Sigmoid colon (tissue), 7 donors: Measurements from ENCODE around the gene FCAMR. TPM values are rescaled to one million over a fixed set of nuclear protein-coding genes. Genes with fewer than 3 reads are reported as not detected.
A peak's percentile ranks its signal among the peaks of the same experiment; 100 is the strongest.

Source experiments
- DNase-seq: peaks from one replicate; pipeline ENCODE4 v3.0.0-alpha.2; 2019
- H3K27ac ChIP-seq, 4 donors: fragments of 200-600 bp; sonication (generic); one replicate each; pipeline ENCODE4 v1.5.1; 2016 to 2019; ENCODE audit warnings: mild to moderate bottlenecking in 1 of 4
- H3K27me3 ChIP-seq, 3 donors: fragments of 200-600 bp; sonication (generic); one replicate each; pipeline ENCODE4 v1.5.1; 2019; ENCODE audit warnings: mild to moderate bottlenecking in 1 of 3
- H3K36me3 ChIP-seq, 4 donors: fragments of 200-600 bp; sonication (generic); one replicate each; pipeline ENCODE4 v1.5.1; 2016 to 2019
- H3K4me1 ChIP-seq, 4 donors: fragments of 200-600 bp; sonication (generic); one replicate each; pipeline ENCODE4 v1.5.1; 2017 to 2019
- H3K4me3 ChIP-seq, 4 donors: fragments of 200-600 bp; sonication (generic); one replicate each; pipeline ENCODE4 v1.5.1; 2017 to 2019; ENCODE audit warnings: mild to moderate bottlenecking in 2 of 4, moderate library complexity in 1 of 4
- H3K9me3 ChIP-seq, 4 donors: fragments of 200-600 bp in 3 of 4; sonication (generic) in 3 of 4; one replicate each; pipeline versions ENCODE4 v1.5.1 to v1.6.1; 2013 to 2019
- EP300 ChIP-seq, 4 donors: sonication (generic); formaldehyde crosslinking; IDR thresholded peaks; one replicate each; pipeline ENCODE4 v1.6.1; 2017; ENCODE audit warnings: antibody characterized with exemption in 4 of 4
- POLR2A ChIP-seq, 2 donors: fragments of 450-650 bp; IDR thresholded peaks; one replicate each; pipeline ENCODE4 v1.6.1; 2016; ENCODE audit warnings: antibody characterized with exemption in 2 of 2, mild to moderate bottlenecking in 2 of 2, moderate library complexity in 2 of 2
- POLR2AphosphoS5 ChIP-seq, 4 donors: sonication (generic); formaldehyde crosslinking; IDR thresholded peaks; one replicate each; pipeline ENCODE4 v1.6.1; 2017; ENCODE audit warnings: antibody characterized with exemption in 4 of 4
- WGBS, 2 donors: extraction: QIAGEN DNeasy Blood & Tissue Kit; methylation state at CpG; one replicate each; pipeline ENCODE4 v1.1.7; 2013; 5-methylcytosine and 5-hydroxymethylcytosine counted together
- intact Hi-C: fragments of 100-400 bp; cut with DNase I; formaldehyde crosslinking; loops from one replicate; pipeline ENCODE4 v1.15.1; 2023
- polyA plus RNA-seq, 3 donors: library from polyadenylated mRNA; stranded (reverse); fragments of 200-250 nt; gene quantifications; one replicate each; pipeline ENCODE4 v1.2.3, GENCODE V29; 2013
- total RNA-seq, 4 donors: library from RNA; depleted of rRNA; stranded (reverse); fragments of >200 nt; gene quantifications; one replicate each; pipeline ENCODE4 v1.1.0, GENCODE V29; 2016
- TF ChIP-seq, protein P1 (sequence below), 4 experiments: fragments of 450-650 bp in 3 of 4; fragments of 200-600 bp in 1 of 4; IDR thresholded peaks; one replicate each; pipeline ENCODE4 v1.5.1; 2016 to 2019; ENCODE audit warnings: antibody characterized with exemption in 4 of 4, mild to moderate bottlenecking in 3 of 4, moderate library complexity in 2 of 4
- donor health status: healthy with polysubstance abuse.
- donor health status: Bipolar disorder and iron deficiency.
- donor health status: healthy.

The FCAMR gene
- total and polyA plus RNA-seq, 7 donors, result 1.5 TPM; not detected in 6

DNA sequence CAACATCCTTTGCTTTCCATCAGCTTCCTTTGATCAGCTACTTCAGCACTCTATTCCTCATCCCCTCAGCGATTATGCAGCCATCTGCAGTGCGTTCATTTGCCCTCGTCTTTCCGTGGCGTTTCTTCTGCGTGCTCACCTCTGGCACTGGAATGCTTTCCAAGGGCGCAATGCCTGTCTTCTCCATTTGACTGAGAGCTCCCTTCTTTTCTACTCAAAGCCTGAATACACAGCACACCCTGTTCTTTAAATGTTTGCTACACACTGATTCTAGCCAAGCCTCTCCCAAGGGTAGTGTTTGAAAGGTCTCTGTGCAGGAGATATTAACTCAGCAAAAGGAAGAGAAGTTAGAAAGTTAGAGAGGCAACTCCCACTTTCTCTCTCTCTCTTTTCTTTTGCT lies 39.7 kb upstream of the FCAMR start:
- no peak for DNase-seq
- no peaks in the 10 kb centered on the region for H3K27me3 ChIP-seq
- H3K36me3 ChIP-seq, result no peaks in the 10 kb centered on the region
- intact Hi-C loops, result no loop called here
- H3K27ac ChIP-seq, result no peak overlapping the region
- no peak overlapping the region for H3K4me3 ChIP-seq
- WGBS, 2 donors, result 60 to 79% methylated on average over 7 of the region's 7 CpGs
- no peak for TF ChIP-seq EP300 (IDR thresholded peaks at IDR 0.05)
- TF ChIP-seq, protein P1, sequence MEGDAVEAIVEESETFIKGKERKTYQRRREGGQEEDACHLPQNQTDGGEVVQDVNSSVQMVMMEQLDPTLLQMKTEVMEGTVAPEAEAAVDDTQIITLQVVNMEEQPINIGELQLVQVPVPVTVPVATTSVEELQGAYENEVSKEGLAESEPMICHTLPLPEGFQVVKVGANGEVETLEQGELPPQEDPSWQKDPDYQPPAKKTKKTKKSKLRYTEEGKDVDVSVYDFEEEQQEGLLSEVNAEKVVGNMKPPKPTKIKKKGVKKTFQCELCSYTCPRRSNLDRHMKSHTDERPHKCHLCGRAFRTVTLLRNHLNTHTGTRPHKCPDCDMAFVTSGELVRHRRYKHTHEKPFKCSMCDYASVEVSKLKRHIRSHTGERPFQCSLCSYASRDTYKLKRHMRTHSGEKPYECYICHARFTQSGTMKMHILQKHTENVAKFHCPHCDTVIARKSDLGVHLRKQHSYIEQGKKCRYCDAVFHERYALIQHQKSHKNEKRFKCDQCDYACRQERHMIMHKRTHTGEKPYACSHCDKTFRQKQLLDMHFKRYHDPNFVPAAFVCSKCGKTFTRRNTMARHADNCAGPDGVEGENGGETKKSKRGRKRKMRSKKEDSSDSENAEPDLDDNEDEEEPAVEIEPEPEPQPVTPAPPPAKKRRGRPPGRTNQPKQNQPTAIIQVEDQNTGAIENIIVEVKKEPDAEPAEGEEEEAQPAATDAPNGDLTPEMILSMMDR (IDR thresholded peaks at IDR 0.05), result no peak
- TF ChIP-seq POLR2AphosphoS5 (IDR thresholded peaks at IDR 0.05), result no peak
- TF ChIP-seq POLR2A (IDR thresholded peaks at IDR 0.05), result no peak
- no peaks in the 10 kb centered on the region for H3K9me3 ChIP-seq
- peaks cover 0 to 9% (median 3%) of the 10 kb centered on the region in 4 donors for H3K4me1 ChIP-seq

DNA sequence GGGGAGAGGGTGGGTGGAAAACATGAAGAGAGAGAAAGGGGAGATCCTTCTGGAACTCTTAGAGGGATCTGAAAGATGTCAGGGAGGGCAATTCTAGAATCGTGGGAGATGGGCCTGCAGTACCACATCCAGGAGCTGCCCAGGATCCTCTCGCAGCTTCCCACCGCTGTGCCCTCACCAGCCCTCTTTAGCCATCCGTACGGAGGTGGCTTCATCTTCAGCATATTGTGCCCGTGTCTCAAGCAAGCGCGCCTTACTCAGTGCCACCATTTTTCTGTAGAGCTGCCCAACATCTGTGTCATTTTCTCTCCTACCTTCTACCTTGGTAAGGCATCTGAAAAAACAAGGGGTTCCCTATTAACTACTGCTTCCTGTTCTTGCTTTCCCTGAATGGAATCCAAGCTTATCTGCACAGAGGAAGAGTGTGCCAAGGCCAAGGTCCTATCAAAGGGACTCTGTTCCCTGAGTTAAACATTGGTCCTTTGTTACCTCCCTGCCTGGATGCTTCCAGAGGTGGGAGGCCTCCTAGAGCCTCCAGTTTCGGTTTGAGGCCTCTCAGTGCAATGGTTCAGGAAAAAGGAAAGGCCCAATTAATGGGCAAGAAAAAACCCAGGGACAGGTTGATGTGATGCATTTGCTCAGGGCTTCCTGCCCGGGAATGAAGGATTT lies 39.1 kb upstream of the FCAMR start:
- Histone ChIP-seq H3K27ac (no peak overlapping the region), H3K36me3 (no peaks in the 10 kb centered on the region), H3K4me1 (peaks cover 0 to 9% (median 3%) of the 10 kb centered on the region in 4 donors), H3K27me3 (no peaks in the 10 kb centered on the region), H3K4me3 (no peak overlapping the region), H3K9me3 (no peaks in the 10 kb centered on the region)
- TF ChIP-seq EP300 (IDR thresholded peaks at IDR 0.05), result no peak
- no peak for TF ChIP-seq POLR2AphosphoS5 (IDR thresholded peaks at IDR 0.05)
- TF ChIP-seq, protein P1 (IDR thresholded peaks at IDR 0.05), result no peak
- TF ChIP-seq POLR2A (IDR thresholded peaks at IDR 0.05), result no peak
- intact Hi-C loops, result no loop called here
- no peak for DNase-seq
- WGBS, 2 donors, result 79 to 88% methylated on average over 10 of the region's 10 CpGs

DNA sequence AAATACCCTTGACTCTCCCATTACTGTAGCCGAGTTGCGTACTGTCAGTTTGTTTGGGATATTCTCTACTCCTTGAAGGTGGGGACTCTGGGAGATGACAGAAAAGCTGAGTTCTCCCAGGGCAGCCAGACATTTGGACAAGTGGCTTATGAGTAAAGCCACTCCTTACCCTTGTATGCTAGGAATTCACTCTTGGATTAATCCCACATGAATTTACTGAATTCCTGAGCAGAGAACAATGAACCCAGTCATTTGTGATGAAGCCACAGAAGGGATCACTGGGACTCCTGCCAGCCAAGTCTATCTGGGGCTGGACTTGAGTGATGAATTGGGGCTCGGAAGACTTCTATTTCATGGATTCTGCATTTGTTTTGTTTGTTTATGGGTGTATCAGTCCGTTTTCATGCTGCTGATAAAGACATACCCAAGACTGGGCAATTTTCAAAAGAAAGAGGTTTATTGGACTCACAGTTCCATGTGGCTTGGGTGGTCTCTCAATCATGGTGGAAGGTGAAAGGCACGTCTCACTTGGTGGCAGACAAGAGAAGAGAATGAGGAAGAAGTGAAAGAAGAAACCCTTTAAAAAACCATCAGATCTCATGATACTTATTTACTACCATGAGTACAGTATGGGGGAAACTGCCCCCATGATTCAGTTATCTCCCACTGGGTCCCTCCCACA lies 37.2 kb upstream of the FCAMR start:
- Histone ChIP-seq H3K4me1 (peaks cover 0 to 9% (median 3%) of the 10 kb centered on the region in 4 donors), H3K4me3 (no peak overlapping the region), H3K9me3 (no peaks in the 10 kb centered on the region), H3K27ac (peak overlapping the region in 1 of 4 donors; percentile 27), H3K27me3 (no peaks in the 10 kb centered on the region), H3K36me3 (no peaks in the 10 kb centered on the region)
- no peak for DNase-seq
- TF ChIP-seq POLR2A (IDR thresholded peaks at IDR 0.05) (no peak), POLR2AphosphoS5 (IDR thresholded peaks at IDR 0.05) (no peak), EP300 (IDR thresholded peaks at IDR 0.05) (no peak)
- TF ChIP-seq, protein P1 (IDR thresholded peaks at IDR 0.05), result no peak
- WGBS, 2 donors, result 76 to 82% methylated on average over 5 of the region's 5 CpGs
- intact Hi-C loops, result no loop called here

DNA sequence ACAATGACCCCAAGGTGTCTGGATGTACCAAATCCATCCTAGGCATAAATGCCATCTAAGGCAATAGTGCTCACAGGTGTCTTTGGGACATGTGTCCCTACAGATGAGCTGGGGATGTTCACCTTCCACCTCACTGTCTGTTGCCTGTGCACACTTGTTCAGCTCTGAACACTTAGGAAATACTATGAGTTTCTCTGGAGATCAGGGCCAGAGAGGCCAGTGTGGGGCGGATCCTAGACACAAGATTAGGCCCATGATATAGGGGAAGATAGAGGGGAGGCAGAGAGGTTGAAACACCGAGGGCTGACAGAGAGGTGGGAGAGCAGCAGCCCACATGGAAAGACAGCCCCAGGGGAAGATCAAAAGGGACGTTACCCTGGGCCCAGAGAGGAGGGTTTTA lies 36.7 kb upstream of the FCAMR start:
- no peak for DNase-seq
- WGBS, 2 donors, result 83 to 85% methylated on average over 3 of the region's 3 CpGs
- no peaks in the 10 kb centered on the region for H3K36me3 ChIP-seq
- peak overlapping the region in 1 of 4 donors; percentile 27 for H3K27ac ChIP-seq
- no peaks in the 10 kb centered on the region for H3K27me3 ChIP-seq
- H3K4me1 ChIP-seq, result peaks cover 0 to 9% (median 3%) of the 10 kb centered on the region in 4 donors
- H3K4me3 ChIP-seq, result no peak overlapping the region
- intact Hi-C loops, result no loop called here
- no peak for TF ChIP-seq POLR2A (IDR thresholded peaks at IDR 0.05)
- TF ChIP-seq, protein P1 (IDR thresholded peaks at IDR 0.05), result no peak
- no peak for TF ChIP-seq EP300 (IDR thresholded peaks at IDR 0.05)
- no peak for TF ChIP-seq POLR2AphosphoS5 (IDR thresholded peaks at IDR 0.05)
- no peaks in the 10 kb centered on the region for H3K9me3 ChIP-seq
